GM18867 (cell line): ENCODE results near the gene CLEC18B.
A peak's percentile ranks its signal among the peaks of the same experiment; 100 is the strongest.
"Not testable (repeated sequence)": the region's sequence is repeated elsewhere in the genome, so short reads cannot be mapped to it uniquely, and the experiment has no call there.

ENCODE experiments used
- ATAC-seq: cut with Tn5 transposase; IDR thresholded peaks from one replicate; pipeline ENCODE4 v1.9.1; 2021; ENCODE audit warnings: mild to moderate bottlenecking, moderate library complexity; ENCODE audit not compliant: unreplicated experiment

Gene CLEC18B

DNA sequence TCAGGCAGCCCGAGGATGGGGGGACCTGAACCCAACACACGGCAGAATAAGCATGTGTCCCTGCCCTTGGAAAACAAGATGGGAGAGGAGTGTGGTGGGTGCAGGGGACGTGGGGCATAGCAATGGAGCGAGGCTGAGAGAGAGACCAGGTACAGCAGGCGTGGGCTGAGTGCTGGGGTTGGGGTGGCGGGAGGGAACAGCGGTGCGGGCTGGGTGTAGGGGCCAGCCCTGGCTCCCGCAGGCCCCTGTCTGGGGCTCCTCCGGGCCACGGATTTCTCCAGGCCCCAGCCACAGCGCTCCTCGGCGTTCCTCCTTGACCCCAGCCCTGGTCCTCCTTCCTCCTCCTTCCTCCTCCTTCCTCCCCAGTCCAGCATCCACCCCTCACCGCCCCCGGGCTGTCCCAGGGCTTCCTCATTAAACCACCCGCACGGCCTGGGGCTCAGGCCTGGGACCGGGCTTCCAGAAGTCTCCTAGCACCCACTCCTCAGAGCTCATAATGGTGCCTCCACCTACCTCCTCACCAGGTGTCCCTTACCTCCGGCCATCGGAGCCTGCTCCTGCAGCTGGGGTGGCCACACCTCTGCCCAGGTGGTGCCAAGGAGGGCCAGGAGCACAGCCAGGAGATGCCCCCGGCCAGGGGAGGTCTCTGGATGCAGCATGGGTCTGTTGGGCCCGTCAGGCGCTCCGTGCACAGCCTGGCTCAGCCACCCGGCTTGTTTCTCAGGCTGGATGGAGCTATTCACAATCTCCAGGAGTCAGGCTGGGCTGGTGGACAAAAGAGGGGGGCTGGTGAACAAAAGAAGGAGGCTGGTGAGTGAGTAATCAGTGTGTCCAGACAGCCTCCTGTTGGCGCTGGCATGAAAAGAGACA, at the start of gene CLEC18B:
TSS of gene CLEC18B (minus strand) at position 867 of the 870 bp plus-strand sequence. CDS start at position 659, 208 bp downstream.
- not testable (repeated sequence) for ATAC-seq

DNA sequence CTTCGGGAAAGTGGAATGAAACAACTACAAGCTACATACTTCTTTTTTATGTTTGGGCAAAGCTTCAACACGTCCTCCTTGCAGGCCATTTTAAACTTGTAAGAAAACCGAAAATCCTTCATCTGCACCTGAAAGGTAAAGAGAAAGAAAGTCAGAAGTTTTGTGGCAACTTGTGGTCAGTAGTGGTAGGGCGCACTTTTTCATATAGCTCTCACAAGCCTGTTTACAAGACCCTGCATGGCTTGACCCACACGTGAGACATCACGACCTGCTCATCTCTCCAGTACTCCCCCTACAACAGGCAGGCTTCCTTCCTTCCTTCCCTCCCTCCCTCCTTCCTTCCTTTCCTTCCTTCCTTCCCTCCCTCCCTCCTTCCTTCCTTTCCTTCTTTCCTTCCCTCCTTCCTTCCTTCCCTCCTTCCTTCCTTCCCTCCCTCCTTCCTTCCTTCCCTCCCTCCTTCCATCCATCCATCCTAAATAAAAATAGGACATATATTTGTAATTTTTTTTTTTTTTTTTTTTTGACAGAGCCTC, 48.7 kb upstream of the CLEC18B start:
- no peak for ATAC-seq

DNA sequence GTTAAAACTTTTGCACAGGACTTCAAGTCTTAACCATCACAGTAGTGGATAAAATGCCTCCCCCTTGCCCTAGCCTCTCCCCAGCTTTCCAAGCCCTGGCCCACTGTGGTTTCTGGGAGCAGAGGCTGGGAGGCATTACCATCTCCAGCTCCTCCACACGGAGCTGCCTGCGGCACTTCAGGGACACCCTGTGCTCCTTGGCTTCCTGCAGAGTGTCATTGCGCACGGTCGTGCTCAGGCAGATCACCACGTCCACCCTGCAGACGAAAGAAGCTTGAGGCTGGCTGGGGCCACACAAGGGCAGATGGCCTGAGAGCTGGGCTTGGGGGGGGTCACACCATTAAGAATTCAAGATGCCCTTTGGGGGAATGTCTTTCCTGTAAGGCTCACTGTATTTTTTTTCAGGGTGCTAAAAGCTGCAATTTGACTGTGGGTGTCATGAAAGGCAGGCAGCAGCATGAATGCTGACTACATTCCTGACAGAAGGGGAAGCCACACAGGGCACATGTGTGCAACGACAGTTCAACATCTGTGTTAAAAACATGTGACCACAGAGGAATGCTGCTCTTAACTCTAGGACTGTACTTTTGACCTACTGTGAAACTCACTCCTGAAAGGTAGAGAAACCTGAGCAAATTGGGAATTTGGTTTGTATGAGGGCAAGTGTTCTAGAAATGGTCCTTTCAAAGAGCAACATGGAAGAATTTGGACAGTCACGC, 47.7 kb upstream of the CLEC18B start:
- ATAC-seq: no peak

DNA sequence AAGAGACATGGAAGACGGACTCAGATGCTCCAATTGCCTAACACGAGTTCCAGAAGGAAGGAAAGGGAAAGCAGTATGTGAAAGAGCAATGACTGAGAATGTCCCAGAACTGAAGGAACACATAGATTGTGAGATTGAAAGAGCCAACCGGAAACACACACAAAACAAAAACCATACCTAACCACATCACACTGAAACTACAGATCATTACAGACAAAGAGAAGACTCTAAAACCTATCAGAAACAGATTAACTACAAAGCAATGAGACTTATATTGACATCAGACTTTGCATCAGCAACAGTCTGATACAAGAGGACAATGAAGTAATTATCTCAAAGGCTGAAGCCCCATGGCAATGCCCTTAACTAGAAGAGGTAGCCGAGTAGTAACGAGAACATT, 45.6 kb upstream of the CLEC18B start:
- peak; percentile 73 for ATAC-seq

DNA sequence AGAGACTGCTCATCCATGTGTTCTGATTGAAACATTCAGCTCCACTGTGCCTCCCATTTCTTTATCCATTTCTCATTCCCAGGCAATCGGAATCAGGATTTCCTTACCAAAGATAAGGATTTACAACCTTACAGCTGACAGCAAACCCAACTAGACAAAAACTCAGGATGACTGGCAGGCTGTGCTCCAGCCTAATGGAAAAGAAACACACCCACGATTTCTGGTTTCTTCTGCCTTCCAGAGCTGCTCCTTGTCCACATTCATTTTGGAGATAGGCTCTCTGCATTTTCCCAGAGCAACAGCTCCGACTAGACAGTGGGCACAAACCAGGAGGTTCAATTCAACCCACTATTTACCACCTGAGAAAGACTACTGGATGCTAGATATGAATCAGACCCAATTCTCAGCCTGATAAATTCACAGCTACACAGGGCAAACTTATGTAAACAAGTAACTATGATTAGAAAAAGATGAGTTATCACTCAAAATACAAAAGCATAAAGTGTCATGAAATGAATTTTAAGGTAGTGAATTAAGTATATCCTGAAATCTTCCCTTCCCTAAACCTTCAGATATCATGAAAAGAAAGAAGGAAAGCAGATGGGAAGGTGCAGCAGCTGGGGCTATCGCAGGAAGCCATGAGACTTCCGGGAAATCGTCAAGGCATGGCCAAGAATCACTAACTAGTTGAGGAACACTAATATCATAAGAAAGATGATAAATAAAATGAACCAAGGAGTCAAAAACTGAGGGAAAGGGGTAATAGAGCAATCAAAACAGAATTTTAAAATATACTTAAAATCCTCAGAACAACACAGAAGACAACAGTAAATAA, 44.8 kb upstream of the CLEC18B start:
- ATAC-seq: no peak

DNA sequence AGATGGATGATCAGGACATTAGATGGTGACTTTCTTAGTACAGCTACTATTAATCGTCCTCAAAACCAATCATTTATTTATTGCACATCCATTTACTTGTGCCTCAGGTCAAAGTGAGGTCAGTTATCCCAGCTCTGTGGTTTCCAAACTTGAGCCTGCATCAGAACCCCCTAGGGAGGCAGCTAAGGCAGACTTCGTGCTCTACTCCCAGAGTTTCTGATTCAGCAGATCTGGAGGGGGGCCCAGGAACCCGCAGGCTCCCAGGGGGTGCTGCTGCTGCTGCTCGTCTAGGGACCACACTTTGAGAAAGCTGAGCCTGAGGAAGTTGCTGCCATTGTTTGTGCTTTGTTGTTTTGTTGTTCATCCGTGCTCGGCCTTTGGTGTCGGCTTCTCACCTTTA, 44.0 kb upstream of the CLEC18B start:
- ATAC-seq: no peak

DNA sequence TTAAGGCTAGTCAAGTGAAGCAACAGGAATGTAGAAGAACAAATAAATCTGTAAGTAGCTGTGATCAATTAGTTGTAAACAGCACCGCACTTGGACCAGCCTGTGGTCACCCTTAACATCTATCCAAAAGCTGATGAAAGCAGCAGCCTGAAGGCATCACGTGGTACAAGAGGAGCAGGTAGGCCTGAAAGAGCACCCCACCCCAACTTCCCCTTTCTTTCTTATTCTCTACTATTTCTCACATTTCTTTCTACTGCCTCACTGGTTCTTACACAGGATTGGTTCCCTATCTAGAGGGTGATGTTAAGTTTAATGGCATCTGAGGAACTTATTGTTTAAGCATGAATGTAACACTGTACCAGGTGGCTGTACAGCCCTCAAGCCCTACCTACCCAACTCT, 42.6 kb upstream of the CLEC18B start:
- no peak for ATAC-seq

DNA sequence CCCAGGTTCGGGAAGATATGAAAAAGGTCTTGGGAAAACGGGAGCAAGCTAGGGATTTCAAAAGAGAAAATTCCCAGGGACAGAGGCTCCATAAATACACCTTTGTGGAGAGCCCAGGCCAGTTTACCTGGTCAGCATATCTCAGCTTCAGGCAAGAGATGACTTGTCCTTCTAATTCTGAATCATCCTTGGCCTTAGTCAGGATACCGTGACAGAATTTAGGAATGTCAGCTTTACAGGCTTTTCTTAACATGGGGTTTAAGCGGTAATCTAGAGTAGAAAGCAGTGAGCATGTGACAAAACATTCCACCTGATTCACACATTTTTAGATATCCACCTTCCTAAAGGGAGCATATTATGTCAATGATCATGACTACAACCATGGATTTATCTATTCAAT, 41.1 kb upstream of the CLEC18B start:
- ATAC-seq: no peak

DNA sequence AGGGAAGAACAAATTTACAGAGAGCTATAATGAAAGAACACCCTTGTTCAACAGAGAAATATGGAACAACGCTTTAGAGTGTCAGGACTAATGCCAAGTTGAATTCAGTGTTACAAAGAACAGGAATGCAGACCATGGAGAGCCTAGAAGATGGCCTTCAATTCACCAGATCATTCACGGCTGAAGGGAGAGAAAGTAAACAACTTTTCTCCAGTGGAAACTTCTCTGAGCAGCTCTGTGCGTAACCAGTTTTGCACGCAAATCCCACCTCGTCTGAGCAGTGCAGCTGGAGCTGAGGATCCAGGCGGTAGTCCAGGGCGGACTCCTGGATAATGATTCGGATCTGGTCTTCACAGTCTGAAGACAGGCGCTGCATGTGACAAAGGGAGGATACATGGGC, 40.5 kb upstream of the CLEC18B start:
- ATAC-seq: no peak

DNA sequence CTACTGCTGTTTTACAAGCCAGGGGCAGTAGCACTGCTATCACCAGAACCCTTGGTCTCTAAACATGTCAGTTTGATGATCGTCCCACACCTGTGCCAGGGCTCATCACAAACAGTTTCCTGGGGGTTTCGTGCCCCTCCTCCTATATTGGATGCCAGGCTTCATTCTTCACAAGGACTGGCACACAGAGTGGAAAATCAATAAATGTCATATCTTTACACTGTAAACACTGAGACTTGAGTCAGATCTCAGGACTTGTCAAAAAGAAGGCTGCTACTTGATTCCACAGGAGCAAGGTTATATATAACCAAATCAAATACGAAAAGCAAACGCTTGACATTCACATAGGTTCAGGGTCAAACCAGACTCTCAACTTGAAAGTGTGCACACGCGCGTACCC, 39.3 kb upstream of the CLEC18B start:
- ATAC-seq: no peak

DNA sequence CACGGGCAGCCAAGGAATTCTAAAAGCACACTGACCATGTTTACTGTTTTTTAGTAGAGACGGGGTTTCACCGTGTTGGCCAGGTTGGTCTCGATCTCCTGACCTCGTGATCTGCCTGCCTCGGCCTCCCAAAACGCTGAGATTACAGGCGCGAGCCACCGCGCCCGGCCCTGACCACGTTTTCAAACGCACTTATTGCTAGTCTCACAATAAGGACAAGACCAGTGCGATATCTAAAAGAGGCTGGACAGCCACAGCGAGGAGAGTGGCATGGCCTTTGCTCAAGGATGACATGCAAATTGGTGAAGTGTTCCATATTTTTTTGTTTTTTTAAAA, 35.0 kb upstream of the CLEC18B start:
- no peak for ATAC-seq

DNA sequence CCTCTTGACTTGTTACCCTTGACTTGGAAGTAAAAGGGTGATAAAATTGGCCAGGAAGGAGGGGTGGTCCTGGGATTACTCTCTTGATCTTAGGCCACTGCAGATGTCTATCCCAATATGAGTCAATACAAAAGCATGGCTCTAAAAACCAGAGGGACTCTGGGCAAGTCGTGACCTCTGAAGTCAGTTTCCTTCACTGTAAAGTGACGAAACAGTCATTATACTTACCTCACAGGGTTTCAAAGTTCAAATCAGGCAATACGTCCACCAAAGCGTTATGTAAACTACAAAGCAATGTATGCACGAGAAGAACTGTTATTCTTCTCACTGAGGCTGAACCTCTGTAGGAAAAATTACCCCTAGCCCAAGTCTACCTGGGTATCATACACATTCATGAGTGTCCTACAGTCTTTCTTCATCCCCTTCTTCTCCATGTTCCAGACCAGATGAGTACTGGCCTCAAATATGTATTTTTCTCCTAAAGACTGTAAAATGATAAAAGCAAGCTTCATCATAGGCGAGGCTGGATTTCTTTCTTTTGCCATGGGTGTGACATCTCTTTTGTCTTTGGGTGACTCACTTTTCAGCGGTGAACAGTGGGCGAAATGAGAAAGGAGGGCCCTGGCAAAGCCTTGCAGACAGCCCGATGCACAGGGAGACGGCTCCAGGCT, 34.5 kb upstream of the CLEC18B start:
- ATAC-seq: no peak

DNA sequence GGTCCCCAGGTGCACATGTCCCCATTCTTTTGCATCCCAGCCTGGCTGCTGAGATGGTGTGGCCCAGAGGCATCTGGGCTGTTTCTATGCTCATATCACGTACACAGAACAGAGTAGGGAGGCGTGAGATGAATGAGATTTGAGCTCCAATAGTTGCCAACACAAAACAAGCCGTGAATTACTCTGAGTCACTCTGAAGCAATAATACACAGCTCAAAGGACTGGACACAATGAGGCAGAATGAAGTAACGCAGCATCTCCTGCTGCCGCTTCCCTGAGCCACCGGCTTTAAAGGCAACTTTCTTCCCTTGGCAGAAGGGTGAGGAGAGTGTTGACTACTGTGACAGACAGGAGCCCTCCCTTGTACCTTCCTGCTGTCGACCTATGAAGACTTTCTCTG, 33.9 kb upstream of the CLEC18B start:
- ATAC-seq: no peak

DNA sequence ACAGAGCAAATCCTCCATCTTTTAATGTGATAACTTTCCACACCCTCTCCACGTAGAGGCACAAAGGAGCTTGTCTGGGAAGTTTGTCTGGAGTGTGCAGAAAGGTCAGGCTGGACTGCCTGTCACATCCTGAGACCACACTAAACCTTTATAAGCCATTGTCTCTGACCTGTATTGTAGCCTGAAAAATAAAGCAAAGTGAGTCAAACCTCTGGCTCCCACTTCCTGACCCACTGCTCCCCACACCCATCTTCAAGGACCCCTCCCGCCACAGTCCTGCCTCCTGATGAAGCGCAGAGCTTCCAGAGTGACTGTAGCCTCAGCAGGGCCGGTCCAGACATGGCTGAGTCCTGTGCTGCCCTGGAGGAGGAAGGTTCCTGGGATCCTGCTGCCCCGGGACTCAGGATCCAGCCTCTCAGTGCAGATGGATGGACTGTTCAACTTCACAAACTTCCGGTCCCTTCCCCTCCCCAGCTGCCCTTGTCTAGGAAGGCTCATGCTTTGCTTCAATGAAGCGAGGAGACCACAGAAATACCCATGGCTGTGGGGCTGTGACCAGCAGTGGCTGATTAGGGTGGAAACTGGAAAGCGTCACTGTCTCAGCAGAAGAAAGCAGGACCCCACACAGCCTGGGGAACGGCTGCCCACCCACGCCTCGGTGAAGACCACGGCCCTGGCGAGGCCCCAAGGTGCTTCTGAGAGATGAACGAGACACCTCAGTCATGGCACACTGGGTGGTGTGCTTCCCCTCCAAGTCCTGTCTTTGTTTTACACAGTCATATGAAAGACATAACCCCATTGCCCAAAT, 30.9 kb upstream of the CLEC18B start:
- peak; percentile 62 for ATAC-seq

DNA sequence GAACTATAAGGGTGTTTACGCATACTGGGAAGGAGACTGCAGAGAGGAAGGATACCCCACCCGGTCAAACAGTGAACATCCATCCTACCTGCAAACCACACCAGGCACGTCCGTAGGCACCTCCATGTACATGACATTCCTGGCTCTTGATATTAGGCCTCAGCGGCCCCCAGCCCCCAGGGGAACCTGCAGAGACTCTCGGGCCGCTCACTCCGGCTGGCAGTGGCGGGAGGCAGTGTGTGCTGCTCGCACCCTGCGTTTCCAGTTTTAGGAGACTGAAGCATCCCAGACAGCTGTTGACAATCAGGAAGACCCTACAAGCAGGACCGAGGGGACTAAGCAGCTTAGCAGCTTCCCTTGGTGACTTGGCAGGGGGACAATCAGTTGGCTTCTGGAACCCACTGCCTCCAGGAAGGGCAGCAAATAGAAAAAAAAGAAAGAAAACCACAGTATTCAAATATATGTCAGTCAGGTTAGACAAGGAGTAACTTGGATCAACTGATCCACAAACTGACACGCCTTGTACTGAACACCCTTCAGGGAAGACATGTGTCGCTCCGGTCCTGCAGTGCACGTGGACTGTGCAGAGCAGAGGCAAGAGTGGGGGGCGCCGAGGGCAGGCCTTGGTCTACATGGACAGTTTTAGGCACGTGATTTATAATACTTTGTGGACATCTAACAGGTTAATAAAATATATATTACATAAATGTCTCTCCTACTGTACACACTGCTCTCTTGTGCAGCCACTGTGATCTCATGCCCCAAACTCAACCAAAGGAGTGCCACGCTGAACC, 29.9 kb upstream of the CLEC18B start:
- no peak for ATAC-seq

DNA sequence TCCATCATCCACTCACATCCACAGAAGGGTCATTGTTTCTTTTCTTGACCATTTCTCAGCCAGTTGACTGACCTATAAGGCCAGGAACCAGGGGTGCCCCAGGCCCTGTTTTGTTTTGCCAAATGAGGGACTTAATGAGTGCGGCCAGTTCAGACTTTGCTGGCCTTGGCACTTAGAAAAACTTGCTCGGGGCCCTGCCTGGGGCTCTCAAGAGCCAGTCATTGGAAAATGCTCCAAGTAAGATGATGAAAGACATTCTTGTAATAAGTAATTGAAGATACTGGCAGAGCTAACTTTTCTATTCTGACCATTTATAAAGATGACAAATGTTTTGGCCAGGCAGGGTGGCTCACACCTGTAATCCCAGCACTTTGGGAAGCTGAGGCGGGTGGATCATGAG, 29.0 kb upstream of the CLEC18B start:
- ATAC-seq: no peak

DNA sequence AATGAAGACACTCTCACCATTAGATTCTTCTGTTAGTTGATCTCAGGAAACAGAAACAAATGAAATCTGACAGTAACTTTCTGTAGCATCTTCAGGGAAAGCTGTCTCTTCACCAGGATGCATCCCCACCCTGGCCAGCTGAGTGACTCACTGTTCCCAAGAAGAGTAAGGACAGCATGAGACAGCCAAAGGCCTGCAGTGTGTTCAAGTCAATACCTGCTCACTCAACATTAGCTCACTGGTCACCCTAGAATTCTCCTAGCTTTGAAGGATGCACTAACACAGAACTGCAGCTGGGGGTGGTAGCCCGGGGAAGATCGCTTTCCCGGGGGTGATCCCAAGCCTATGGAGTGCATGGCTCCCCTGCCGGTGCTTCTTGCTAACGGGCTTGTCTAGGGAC, 28.2 kb upstream of the CLEC18B start:
- ATAC-seq: no peak

DNA sequence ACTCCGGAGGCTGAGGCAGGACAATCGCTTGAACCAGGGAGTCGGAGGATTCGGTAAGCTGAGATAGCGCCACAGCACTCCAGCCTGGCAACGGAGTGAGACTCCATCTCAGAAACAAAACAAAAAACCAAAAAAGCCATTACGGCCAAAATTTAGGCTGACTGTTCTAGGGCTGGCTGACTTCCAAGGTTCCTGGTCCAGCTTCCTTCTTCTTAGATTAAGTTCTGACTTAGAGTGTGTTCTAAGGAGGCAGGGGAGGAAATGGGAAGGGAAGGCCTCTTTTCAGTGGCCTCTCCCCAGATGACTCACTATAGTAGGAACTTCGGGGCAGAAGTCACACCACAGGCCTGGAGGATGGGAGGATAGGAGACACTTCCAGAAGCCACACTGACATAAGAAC, 27.7 kb upstream of the CLEC18B start:
- no peak for ATAC-seq

DNA sequence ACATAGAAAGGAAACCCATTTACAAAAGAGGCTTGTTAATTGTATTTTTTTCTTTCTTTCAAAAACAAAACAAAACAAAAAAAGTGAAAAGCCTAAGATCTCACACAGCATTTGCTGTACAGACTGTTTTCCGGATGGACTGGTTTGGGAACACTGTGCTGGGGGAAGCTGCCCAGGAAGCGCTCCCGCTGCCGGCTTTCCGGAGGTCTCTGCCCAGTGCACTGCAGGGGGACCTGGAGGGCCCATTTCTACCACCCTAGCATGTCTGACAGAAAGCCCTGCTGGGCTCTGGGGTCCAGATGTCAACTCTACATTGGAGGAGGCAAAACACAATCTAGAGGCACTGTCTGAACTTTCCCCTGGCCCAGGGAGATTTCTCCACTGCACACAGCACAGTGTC, 26.3 kb upstream of the CLEC18B start:
- no peak for ATAC-seq
